GM10847 (cell line): Measurements from ENCODE around the gene AGAP1.

Experiments used
- POLR2A ChIP-seq: IDR thresholded peaks from 2 replicates; pipeline ENCODE4 v1.6.1; 2011; ENCODE audit not compliant: insufficient read length; ENCODE audit errors: extremely low read depth

The AGAP1 gene

DNA sequence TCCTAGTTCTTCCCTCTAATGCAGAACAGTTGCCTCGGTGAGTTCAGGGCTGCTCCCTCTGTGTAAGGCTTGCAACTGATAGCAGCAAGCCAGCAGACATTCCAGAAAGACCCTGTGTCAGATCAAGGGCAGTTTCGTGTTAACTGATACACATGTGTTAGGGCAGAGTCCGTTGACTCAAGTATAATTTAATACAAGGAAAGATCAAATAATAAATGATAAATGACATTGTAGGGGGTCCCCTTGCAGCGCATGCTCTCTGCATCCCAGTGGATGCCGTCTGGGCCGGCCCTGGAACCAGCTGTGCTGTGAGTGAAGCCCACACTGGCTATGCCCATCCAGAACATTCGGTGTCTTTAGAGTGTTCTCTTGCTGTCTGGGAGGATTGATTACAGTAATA is 180.3 kb downstream of the AGAP1 start:
- no peak for TF ChIP-seq POLR2A

DNA sequence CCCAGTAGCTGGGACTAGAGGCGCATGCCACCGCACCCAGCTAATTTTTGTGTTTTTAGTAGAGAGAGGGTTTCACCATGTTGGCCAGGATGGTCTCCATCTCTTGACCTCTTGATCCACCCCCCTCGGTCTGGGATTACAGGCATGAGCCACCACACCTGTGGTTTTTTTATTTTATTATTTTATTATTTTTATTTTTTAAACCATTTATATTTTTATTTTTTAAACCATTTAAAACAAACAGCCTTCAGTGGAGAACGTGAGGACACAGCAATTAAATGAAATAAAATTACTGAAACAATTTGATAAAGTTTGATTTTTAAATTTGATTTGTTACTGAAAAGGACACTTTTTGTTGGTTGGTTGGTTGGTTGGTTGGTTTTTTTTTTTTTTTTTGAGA is 181.0 kb downstream of the AGAP1 start:
- TF ChIP-seq POLR2A, result no peak

DNA sequence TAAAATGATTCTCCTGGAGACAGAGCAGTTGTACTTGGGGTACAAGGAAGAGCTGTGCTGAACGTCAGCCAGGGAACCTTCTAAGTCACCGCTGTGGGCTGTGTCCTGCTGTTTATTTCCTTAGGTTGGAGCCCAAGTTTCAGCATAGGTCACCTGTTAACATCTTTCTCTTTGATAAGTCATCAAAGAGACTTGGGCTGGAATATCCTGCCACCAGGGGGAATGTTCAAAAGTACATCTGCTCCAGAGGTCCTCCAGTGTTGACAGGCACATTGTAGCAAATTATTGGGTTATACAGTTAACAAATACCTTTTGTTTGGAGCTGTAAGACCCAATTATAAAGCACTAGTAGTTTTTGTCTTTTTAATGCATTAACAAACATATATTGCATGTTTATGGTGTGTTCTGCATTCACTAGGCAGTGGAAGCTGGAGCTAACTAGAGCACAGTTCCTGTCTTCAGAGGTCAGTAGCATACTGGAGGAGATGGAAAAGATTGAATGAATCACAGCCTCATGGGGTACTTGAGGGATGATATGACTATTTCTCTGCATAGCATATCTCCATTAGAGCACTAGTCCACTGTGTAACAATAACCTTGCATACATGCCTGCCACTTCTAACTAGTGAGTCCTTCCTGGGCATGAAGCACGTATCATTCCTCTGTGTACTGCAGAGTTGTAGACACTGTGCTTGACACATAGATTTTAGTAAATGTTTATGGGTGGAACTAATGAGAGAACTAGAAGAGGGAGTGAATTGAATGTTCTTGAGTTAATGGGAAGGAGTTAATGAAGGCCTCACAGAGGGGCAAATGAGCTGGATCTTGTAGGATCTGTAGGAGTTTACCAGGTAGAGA is 182.1 kb downstream of the AGAP1 start:
- no peak for TF ChIP-seq POLR2A

DNA sequence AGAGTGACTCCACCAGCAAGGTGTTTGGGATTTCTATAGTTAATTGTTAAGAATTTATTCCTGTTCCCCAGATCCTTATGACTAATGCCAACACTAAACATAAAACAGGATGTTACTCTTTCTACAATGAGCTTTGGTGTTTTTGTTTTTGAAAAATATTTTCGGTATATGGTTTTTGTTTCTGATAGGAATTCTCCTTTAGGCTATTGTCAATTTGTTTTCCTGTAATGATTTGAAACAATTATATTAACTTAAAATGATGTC is 182.6 kb downstream of the AGAP1 start:
- TF ChIP-seq POLR2A, result no peak

DNA sequence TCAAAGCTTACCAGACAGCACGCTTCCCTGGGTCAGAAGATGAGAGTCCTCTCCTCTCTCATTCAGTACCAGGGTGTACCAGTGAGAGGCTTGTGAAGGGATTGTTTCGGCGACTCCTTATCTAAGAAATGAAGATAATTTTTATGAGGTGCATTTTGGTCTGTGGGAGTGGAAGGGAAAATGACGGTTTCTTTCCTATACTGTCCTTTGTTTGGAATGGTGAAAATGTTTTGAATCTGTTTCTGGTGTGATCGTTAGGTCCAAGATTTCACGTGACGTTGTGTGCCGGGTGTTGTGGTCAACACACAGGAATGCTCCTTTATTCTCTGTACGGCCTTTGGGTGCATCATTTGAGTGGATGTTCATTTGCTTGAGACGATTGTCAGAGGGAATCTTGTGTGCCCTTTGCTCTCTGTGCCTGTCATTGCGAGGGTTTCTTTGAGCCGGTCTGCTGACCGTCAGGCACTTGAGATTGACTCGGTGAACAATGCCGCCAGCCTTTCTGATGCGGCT is 183.5 kb downstream of the AGAP1 start:
- no peak for TF ChIP-seq POLR2A

DNA sequence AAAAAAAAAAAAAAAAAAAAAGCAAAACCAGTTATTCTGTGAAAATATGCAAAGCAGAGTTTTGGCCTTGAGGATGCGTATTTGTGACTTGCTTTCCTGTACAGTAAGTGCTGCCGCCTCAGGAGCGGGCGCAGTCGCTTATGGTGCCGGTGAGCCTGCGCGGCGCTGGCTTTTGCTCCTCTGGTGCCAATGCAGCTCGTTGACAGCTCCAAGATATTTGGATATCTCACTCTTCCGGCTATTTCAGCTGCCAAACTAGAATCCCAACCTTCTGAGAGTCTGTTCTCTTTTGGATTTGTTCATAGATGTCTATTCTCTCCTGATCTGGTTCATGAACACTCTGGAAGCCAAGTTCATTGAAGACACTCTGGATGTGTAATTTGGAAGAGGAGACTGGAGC is 184.1 kb downstream of the AGAP1 start:
- no peak for TF ChIP-seq POLR2A

DNA sequence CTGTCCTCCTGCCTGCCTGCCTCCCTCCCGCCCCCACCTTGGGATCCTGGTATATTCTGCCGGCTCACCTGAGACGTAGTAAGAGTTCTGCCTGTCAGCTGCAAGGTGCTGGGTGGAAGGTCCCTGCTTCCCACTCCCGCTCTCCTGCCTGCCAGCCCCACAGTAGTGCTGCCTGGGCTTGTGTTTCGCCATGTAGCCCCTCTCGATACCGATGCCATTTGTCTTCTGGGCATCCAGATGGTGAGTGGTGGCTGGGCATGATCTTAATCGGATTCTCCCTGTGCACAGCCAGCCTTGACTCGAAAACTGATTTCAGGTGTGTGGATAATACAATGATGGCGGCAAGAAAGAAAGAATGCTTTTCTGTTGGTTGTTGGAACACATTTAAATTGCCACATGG is 184.9 kb downstream of the AGAP1 start:
- no peak for TF ChIP-seq POLR2A

DNA sequence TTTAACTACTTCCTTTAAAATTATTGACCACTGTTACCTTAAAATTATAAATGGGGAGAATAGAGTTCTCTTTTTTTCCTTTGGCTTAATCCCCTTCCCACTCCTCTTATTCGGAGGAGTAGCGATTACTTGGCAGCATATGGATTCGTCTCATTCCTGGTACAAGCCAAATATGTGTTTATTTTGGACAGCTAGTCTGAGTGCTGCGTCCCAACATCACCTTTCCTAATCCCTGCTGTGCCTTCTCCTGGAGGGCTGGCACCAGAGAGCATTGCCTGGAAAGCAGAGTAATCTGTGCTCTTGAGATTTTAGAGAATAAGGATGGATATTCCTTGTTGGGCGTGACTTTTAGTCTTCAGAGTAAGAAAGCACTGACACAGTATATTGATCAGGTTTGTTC is 185.6 kb downstream of the AGAP1 start:
- TF ChIP-seq POLR2A, result no peak

DNA sequence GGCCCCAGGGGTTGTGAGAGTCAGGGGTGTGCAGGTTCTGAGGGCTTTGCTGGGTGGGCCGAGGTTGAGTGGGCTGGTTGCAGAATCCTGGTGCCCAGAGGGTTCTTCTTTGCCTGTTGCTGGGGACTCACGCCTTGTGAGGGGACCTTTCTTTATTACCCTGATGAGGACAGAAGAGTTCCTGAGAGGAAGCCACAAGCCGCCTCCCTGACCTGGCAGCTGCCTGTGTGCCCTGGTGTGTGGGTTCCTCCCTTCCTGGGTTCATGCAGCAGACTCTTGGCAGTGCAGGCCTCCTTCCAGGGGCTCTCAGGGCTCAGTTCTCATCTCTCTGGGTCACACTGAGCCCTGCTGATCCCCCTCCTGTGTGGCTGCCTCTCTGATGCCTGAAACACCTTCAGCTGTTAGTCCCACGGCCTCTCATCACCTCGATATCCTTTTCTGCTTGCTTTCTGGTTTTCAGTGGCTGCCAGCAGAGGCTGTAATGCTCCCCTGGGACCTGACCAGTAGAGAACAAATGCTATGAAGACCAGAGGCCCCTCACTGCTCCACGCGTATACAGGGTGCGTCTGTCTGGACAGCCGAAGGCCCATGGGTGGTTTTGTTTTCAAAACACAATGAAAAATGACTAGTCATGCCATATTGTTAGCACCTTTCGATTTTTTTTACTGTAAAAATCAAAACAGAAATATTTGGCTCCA is 191.3 kb downstream of the AGAP1 start:
- no peak for TF ChIP-seq POLR2A

DNA sequence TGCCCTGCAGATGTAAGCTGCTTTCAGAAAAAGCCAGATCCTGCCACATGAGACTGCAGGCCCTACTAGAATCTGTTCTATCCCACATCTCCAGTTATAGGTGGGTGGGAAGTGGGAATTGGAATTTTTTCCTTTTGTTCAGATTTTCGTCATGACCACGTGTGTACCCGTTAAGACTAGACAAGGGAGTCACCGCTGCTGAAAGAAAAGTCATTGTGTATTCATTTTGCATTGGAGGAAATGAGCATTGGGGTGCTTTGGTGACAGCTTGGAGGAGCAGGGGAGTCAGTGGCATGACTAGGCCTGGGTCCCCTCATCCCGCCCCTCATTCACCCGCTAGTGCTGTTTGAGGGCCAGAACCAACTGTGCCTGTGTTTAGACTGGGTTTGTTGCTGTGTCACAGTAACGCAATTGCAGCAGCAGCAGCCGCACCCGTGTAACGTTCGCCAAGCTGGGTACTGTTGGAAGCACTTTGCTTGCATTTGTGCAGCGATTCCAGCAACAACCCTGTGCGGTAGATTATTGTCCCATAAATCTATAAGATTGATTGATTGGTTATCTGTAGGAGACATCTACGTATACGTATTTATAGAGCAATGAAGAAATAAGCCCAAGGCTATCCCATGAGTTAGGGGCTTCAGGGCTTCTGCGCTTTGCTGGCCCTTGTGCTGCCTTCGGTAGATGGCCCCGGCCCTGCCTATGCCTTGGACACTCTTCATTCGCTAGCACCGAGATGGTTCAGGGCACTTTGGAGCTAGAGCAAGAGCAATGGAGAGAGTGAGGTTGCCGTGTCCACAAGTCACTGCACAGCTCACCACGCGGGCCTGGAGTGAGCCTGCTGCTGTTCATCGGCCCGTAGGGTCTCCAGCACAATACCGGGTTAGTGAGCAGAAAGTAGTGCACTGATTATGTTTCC is 194.9 kb downstream of the AGAP1 start:
- no peak for TF ChIP-seq POLR2A

DNA sequence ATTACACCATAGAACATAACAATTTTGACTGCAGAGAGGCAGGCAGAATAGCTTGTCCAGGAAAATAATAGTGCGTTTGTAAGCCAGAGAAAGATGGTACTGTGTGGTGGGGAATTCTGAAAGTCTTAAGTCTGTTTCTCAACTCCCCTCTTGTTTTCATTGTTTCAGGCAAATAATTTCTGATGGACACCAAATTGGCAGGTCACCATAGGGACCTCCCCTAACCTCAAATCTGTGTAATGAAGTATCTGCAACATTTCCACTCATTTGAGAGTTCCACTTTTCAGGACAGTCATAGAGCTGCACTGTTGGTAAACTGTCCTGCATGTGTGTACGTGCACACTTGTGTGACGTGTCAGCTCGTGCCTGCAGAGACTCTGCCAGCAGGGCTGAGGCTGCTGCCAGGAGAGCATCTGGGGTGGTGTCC is 195.6 kb downstream of the AGAP1 start:
- no peak for TF ChIP-seq POLR2A

DNA sequence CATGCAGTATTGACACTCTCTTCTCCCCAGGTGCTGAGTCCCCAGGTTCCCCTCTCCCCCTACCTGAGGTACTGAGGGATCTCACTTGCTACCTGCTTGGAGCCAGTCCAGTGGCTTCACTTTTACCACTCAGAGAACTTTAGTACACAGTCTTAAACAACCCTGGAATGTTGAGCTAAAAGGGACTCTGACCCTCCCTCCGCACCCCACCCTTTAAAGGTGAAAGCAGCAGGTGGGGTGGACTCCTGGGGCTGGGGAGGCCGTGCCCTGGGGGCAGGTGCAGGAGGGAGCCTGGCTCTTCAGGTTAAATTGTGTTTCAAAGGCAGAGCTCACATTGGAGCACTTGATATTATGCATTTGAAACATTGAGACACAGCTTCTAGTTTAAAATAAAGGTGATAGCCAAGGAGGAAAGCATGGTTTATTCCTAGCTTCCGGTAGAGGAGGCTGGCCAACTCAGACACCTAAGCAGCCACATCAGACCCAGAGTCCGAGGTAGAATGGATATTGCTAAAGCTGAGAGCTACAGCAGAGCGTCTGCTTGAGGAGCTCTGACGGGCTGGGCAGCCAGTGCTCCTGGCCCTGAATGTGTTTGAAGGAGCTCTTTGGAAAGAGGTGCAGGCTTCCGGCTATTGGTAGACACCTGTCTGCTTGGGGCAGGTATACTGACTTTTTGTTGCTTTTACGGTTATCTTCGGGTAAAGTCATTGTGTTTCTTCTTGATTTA is 196.4 kb downstream of the AGAP1 start:
- no peak for TF ChIP-seq POLR2A

DNA sequence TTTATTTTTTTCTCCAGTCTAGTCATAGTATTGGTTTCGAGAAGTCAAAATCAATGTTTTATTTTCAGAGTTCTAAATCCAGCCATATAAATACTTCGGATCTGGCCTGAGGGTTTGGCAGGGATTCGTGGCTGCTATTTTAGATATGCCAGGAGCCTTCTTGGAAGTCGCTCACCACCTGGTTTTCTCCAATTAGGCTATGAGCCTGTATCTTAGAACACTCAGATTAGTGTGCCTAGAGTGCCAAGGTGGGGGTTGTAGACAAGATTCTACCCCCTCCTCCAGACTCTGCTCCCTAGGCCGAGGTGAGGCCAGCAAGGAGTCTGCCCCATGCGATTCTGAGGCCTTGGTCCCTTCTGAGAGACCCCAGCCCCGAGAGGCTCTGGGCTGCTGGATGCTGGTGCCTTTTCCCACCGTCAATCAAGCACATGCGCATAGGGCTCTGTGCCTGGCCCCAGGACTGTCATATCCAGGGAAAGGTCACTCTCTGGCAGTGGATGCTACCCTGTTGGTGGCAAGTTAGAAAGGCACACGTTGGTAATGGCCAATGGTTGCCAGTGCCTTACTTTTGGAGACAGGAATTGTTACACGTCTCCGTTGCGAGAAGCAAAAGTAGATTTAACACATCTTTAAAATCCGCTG is 197.1 kb downstream of the AGAP1 start:
- TF ChIP-seq POLR2A, result no peak

DNA sequence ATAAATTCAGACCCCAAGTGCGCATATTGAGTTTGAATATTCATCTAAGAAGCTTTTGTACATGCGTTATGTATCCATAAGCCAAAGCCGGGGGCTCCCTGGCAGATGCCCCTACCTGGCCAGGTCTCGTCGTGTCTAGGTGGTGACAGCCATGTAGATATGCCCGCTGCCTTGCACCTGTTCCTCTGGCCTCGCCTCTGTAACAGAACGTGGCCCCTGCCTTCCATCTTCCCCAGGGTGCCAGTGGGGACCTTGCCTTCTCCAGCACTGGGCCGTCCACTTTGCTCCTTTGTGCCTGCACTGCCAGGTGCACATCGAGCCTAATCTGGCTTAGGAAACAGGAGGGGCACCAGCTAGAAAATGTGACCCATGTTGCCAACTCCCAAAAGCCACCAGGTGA is 198.2 kb downstream of the AGAP1 start:
- TF ChIP-seq POLR2A, result no peak
